ENCODE measurements around the gene ASB4. TPM values are rescaled to one million over a fixed set of nuclear protein-coding genes. Genes with fewer than 3 reads are reported as not detected.

The ASB4 gene
- total and polyA plus RNA-seq, 5 donors = 1.2 to 3.8 (median 1.6) TPM

GRCh38 chr7:95553939-95554338 lies 68.2 kb downstream of the ASB4 start:
- H3K27me3 ChIP-seq (ENCODE audit: control insufficient read depth, insufficient read depth) = no peaks in the 10 kb centered on the region
- no peak overlapping the region for H3K4me3 ChIP-seq (ENCODE audit: low read length)
- H3K27ac ChIP-seq (ENCODE audit: low read length) = no peak overlapping the region
- no peak for ATAC-seq
- H3K4me1 ChIP-seq (ENCODE audit: control insufficient read depth, insufficient read depth, low read length) = peaks cover 9% of the 10 kb centered on the region
- intact Hi-C loops (cut with DNase I) = loop anchor here in 1 of 4 donors (5.0 kb wide), 1 partner anchor 33 kb away; no protein-coding TSS in a partner anchor
- DNase-seq = no peak
- no peaks in the 10 kb centered on the region for H3K9me3 ChIP-seq (ENCODE audit: control insufficient read depth, low read length)
- 82% methylated on average over 2 of the region's 2 CpGs for WGBS

DNA sequence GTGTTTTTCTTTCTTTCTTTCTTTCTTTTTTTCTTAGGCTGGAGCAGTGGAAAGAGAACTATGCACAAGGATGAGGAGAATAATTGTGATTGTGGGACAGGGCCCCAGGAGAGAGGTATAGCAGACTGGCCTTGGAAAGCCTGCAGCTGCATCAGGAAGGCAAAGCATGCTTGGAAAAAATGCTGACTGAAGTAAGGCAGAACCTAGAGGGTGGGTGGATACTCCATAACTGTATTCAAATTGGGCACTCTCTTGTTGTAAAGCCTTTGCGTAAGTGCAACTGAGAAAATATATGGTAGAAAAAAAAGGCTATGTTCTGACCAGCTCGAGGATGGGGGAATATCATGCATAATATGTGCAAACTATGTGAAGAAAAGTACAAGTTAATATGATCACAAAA lies 71.0 kb downstream of the ASB4 start:
- ATAC-seq (no peak), DNase-seq (no peak)
- H3K27ac ChIP-seq (ENCODE audit: low read length) = no peak overlapping the region
- H3K27me3 ChIP-seq (ENCODE audit: control insufficient read depth, insufficient read depth) = no peaks in the 10 kb centered on the region
- H3K4me3 ChIP-seq (ENCODE audit: low read length) = no peak overlapping the region
- intact Hi-C loops (cut with DNase I) = no loop called here
- WGBS = 85% methylated on average over 2 of the region's 2 CpGs
- H3K9me3 ChIP-seq (ENCODE audit: control insufficient read depth, low read length) = no peaks in the 10 kb centered on the region
- peaks cover 1% of the 10 kb centered on the region for H3K4me1 ChIP-seq (ENCODE audit: control insufficient read depth, insufficient read depth, low read length)

DNA sequence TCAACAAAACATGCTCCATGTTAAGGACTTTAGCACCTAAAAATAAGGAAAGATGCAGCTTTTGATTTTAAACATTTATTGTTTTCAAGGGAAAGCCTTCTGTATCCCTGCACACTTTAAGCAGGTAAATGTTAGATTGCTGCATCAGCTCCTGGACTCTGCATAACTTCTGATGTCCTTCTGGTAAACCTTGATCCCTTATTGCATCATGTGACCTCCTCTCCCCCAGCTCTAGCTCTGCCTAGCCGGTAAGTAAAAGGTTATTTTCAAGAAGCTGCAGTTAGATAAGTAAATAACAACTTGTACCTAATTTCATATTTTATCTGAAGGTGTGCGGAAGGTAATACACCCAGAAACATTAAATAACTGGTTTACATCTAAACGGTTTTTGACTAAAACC lies 73.1 kb downstream of the ASB4 start:
- intact Hi-C loops (cut with DNase I) = no loop called here
- 71% methylated on average over 3 of the region's 3 CpGs for WGBS
- H3K4me1 ChIP-seq (ENCODE audit: control insufficient read depth, insufficient read depth, low read length) = peaks cover 1% of the 10 kb centered on the region
- ATAC-seq = no peak
- no peaks in the 10 kb centered on the region for H3K9me3 ChIP-seq (ENCODE audit: control insufficient read depth, low read length)
- no peak overlapping the region for H3K4me3 ChIP-seq (ENCODE audit: low read length)
- H3K27me3 ChIP-seq (ENCODE audit: control insufficient read depth, insufficient read depth) = no peaks in the 10 kb centered on the region
- H3K27ac ChIP-seq (ENCODE audit: low read length) = no peak overlapping the region
- DNase-seq = no peak

DNA sequence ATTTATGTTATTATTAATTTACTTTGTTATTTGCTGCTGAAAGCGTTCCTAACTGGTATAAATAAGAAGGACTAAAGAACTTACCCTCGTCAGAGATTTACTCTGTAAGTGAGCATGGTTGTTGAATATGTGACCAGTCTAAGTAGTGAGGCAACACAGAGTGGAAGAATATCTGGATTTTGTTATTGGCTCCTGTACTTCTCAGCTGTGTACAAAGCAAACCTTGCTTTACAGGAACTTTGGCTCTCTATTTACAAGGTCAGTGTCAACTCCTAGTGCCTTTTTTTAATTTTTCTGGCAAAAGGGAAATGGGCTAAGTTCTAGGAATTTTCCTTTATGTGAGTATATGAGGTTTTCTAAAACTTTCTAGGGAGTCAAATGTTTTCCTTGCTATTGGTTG lies 74.9 kb downstream of the ASB4 start:
- ATAC-seq = no peak
- H3K4me1 ChIP-seq (ENCODE audit: control insufficient read depth, insufficient read depth, low read length) = no peaks in the 10 kb centered on the region

DNA sequence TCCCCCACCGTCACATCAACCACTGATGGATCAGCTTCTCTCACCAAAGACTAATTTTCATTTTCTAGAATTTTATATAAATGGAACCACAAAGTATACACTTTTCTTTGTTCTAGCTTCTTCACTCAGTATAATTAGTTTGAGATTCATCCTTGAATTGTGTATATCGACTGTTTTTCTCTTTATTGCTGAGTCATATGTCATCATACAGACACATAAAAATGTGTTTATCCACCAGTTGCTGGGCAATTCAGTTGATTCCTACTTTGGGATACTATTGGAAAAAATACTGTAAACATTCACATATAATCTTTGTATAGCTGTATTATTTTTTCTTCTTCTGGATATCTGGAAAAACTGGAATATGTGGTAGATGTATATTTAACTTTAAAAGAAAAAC lies 84.0 kb downstream of the ASB4 start:
- ATAC-seq = no peak

More for the DNA sequence above, 74.9 kb downstream of the ASB4 start:
- no peak overlapping the region for H3K27ac ChIP-seq (ENCODE audit: low read length)
- 88% methylated on average over 2 of the region's 2 CpGs for WGBS
- DNase-seq = no peak
- intact Hi-C loops (cut with DNase I) = no loop called here
- H3K9me3 ChIP-seq (ENCODE audit: control insufficient read depth, low read length) = no peaks in the 10 kb centered on the region
- no peak overlapping the region for H3K4me3 ChIP-seq (ENCODE audit: low read length)
- no peaks in the 10 kb centered on the region for H3K27me3 ChIP-seq (ENCODE audit: control insufficient read depth, insufficient read depth)

DNA sequence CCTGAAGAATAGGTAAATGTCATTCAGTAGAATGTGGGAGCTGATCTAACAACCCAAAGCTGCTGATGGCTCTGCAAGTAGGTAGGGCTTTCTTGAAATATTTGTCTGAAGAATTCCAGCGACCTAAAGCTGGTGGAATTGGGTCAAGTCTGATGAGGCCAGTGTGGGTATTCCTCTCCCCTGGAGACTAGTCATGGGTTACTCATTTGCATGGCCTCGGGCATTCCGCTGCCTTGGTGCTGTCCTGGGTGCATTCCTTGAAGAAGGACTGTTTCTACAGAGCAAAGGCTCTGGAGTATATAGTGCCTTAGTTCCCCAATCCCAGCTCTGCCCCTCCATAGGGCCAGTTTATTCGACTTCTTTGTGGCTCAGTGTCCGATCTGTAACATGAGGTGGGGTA lies 91.4 kb downstream of the ASB4 start:
- Histone ChIP-seq H3K27me3 (ENCODE audit: control insufficient read depth, insufficient read depth) (no peaks in the 10 kb centered on the region), H3K9me3 (ENCODE audit: control insufficient read depth, low read length) (no peaks in the 10 kb centered on the region), H3K4me3 (ENCODE audit: low read length) (no peak overlapping the region), H3K4me1 (ENCODE audit: control insufficient read depth, insufficient read depth, low read length) (no peaks in the 10 kb centered on the region), H3K27ac (ENCODE audit: low read length) (no peak overlapping the region)
- WGBS = 74% methylated on average over 5 of the region's 5 CpGs
- no peak for ATAC-seq
- intact Hi-C loops (cut with DNase I) = no loop called here
- no peak for DNase-seq

More for the DNA sequence above, 84.0 kb downstream of the ASB4 start:
- no peak overlapping the region for H3K27ac ChIP-seq (ENCODE audit: low read length)
- no peak for DNase-seq
- no peak overlapping the region for H3K4me3 ChIP-seq (ENCODE audit: low read length)
- WGBS = 84% methylated on average over 2 of the region's 2 CpGs
- intact Hi-C loops (cut with DNase I) = no loop called here
- no peaks in the 10 kb centered on the region for H3K27me3 ChIP-seq (ENCODE audit: control insufficient read depth, insufficient read depth)
- no peaks in the 10 kb centered on the region for H3K4me1 ChIP-seq (ENCODE audit: control insufficient read depth, insufficient read depth, low read length)
- no peaks in the 10 kb centered on the region for H3K9me3 ChIP-seq (ENCODE audit: control insufficient read depth, low read length)

GRCh38 chr7:95578299-95578855 lies 92.6 kb downstream of the ASB4 start:
- H3K27ac ChIP-seq (ENCODE audit: low read length) = no peak overlapping the region
- WGBS = 73% methylated on average over 3 of the region's 3 CpGs
- H3K9me3 ChIP-seq (ENCODE audit: control insufficient read depth, low read length) = no peaks in the 10 kb centered on the region
- ATAC-seq = no peak
- intact Hi-C loops (cut with DNase I) = no loop called here
- no peaks in the 10 kb centered on the region for H3K27me3 ChIP-seq (ENCODE audit: control insufficient read depth, insufficient read depth)
- H3K4me3 ChIP-seq (ENCODE audit: low read length) = no peak overlapping the region
- DNase-seq = no peak
- H3K4me1 ChIP-seq (ENCODE audit: control insufficient read depth, insufficient read depth, low read length) = no peaks in the 10 kb centered on the region

GRCh38 chr7:95579318-95579717 lies 93.6 kb downstream of the ASB4 start:
- Histone ChIP-seq H3K4me3 (ENCODE audit: low read length) (no peak overlapping the region), H3K27me3 (ENCODE audit: control insufficient read depth, insufficient read depth) (no peaks in the 10 kb centered on the region), H3K9me3 (ENCODE audit: control insufficient read depth, low read length) (no peaks in the 10 kb centered on the region), H3K4me1 (ENCODE audit: control insufficient read depth, insufficient read depth, low read length) (no peaks in the 10 kb centered on the region), H3K27ac (ENCODE audit: low read length) (no peak overlapping the region)
- DNase-seq (no peak), ATAC-seq (no peak)
- intact Hi-C loops (cut with DNase I) = no loop called here
- WGBS = 96% methylated on average over 7 of the region's 7 CpGs

DNA sequence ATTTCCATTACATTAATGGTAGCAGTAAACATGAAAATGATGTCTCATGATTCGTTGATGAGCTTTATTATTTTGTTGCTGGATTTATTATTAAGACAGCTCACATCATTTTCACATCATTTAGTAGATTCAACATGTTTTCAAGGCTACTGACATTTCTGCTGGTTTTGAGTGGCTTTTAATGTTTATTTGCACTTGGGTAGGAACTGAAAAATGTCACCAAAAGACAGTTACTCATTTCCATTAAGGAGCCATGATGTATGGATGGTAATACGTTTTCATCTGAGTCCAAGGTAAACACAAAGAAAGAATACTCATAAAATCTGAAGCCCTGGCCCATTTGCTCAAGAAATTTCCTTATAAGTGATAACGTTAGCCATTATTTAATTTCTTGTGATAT lies 95.7 kb downstream of the ASB4 start:
- intact Hi-C loops (cut with DNase I) = no loop called here
- Histone ChIP-seq H3K9me3 (ENCODE audit: control insufficient read depth, low read length) (no peaks in the 10 kb centered on the region), H3K27ac (ENCODE audit: low read length) (no peak overlapping the region), H3K27me3 (ENCODE audit: control insufficient read depth, insufficient read depth) (no peaks in the 10 kb centered on the region), H3K4me3 (ENCODE audit: low read length) (no peak overlapping the region), H3K4me1 (ENCODE audit: control insufficient read depth, insufficient read depth, low read length) (no peaks in the 10 kb centered on the region)
- 56% methylated on average over 3 of the region's 3 CpGs for WGBS
- ATAC-seq = no peak
- DNase-seq = no peak

DNA sequence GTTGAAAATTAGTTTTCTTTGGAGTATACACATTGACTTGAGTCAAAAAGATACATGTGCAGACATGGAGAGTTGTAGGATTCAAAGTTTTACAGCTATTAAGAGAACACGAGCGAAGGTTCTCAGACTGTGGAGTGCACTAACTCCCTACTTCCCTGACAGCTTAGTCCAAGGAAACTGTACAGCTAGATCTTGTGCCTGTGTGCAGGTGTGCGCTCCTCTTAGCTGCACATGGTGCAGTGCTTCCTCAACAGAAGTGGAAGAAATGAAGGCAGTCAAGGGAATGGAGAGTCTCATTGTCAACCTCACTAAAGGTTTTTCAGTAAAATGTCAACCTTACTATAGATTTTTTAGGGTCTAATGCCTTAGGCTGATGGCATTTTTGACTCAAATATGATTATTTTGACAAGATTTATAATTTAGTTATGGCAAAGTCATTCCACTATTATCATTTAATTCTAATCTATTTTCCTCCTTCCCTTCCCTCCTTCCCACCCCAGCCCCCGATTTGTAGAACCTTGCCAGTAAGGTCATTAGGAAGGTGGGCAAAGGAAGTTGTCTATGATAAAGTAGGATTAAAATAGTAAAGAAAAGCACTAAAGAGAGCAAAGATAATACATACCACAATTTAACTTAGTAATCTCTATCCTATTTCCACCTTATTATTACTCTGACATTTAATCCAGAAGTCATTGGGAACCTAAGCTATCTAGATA lies 97.0 kb downstream of the ASB4 start:
- Histone ChIP-seq H3K27me3 (ENCODE audit: control insufficient read depth, insufficient read depth) (no peaks in the 10 kb centered on the region), H3K4me1 (ENCODE audit: control insufficient read depth, insufficient read depth, low read length) (peaks cover 2% of the 10 kb centered on the region), H3K27ac (ENCODE audit: low read length) (no peak overlapping the region), H3K4me3 (ENCODE audit: low read length) (no peak overlapping the region), H3K9me3 (ENCODE audit: control insufficient read depth, low read length) (no peaks in the 10 kb centered on the region)
- WGBS = 91% methylated on average over 4 of the region's 4 CpGs
- peak; percentile 59 to 65 for ATAC-seq
- intact Hi-C loops (cut with DNase I) = no loop called here
- DNase-seq = no peak

GRCh38 chr7:95583834-95584621 lies 98.3 kb downstream of the ASB4 start:
- Histone ChIP-seq H3K27me3 (ENCODE audit: control insufficient read depth, insufficient read depth) (no peaks in the 10 kb centered on the region), H3K9me3 (ENCODE audit: control insufficient read depth, low read length) (no peaks in the 10 kb centered on the region), H3K4me3 (ENCODE audit: low read length) (no peak overlapping the region), H3K4me1 (ENCODE audit: control insufficient read depth, insufficient read depth, low read length) (peaks cover 3% of the 10 kb centered on the region), H3K27ac (ENCODE audit: low read length) (no peak overlapping the region)
- 32% methylated on average over 3 of the region's 3 CpGs for WGBS
- intact Hi-C loops (cut with DNase I) = no loop called here
- ATAC-seq (no peak), DNase-seq (no peak)

Measured in right cardiac atrium (tissue), 5 donors.